ENCODE results near the gene DLEC1.

Gene DLEC1

GRCh38 chr3:38083871-38084333, 44.9 kb downstream of the DLEC1 start:
- Histone ChIP-seq H4K20me1 (ENCODE audit: insufficient read depth, low read length) (no peaks in the 10 kb centered on the region), H3K9me3 (ENCODE audit: insufficient read depth, low read length, severe bottlenecking) (peaks cover 4% of the 10 kb centered on the region), H2AFZ (ENCODE audit: low read depth, low read length) (no peak overlapping the region), H3K4me3 (ENCODE audit: low read depth in 1 of 2, low read length in 2 of 2) (no peak overlapping the region), H3K27ac (ENCODE audit: low read length) (no peak overlapping the region), H3K4me1 (ENCODE audit: insufficient read depth, low read length) (no peaks in the 10 kb centered on the region), H3K4me2 (ENCODE audit: insufficient read depth, low read length) (no peak overlapping the region), H3K9ac (ENCODE audit: low read depth, low read length) (no peak overlapping the region), H3K36me3 (ENCODE audit: insufficient read depth, low read length) (no peaks in the 10 kb centered on the region), H3K27me3 (ENCODE audit: insufficient read depth, low read length, poor library complexity) (no peaks in the 10 kb centered on the region), H3K79me2 (ENCODE audit: insufficient read depth, low read length) (no peaks in the 10 kb centered on the region)
- TF ChIP-seq, protein P1, sequence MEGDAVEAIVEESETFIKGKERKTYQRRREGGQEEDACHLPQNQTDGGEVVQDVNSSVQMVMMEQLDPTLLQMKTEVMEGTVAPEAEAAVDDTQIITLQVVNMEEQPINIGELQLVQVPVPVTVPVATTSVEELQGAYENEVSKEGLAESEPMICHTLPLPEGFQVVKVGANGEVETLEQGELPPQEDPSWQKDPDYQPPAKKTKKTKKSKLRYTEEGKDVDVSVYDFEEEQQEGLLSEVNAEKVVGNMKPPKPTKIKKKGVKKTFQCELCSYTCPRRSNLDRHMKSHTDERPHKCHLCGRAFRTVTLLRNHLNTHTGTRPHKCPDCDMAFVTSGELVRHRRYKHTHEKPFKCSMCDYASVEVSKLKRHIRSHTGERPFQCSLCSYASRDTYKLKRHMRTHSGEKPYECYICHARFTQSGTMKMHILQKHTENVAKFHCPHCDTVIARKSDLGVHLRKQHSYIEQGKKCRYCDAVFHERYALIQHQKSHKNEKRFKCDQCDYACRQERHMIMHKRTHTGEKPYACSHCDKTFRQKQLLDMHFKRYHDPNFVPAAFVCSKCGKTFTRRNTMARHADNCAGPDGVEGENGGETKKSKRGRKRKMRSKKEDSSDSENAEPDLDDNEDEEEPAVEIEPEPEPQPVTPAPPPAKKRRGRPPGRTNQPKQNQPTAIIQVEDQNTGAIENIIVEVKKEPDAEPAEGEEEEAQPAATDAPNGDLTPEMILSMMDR (IDR thresholded peaks at IDR 0.05; ENCODE audit: borderline replicate concordance, extremely low read depth, low read length, poor library complexity, severe bottlenecking) = no peak
- no peak for TF ChIP-seq EZH2 (IDR thresholded peaks at IDR 0.05; ENCODE audit: borderline replicate concordance, low read depth, low read length, severe bottlenecking)
- ATAC-seq (ENCODE audit: insufficient read depth, low read depth) = no peak
- DNase-seq = no peak

DNA sequence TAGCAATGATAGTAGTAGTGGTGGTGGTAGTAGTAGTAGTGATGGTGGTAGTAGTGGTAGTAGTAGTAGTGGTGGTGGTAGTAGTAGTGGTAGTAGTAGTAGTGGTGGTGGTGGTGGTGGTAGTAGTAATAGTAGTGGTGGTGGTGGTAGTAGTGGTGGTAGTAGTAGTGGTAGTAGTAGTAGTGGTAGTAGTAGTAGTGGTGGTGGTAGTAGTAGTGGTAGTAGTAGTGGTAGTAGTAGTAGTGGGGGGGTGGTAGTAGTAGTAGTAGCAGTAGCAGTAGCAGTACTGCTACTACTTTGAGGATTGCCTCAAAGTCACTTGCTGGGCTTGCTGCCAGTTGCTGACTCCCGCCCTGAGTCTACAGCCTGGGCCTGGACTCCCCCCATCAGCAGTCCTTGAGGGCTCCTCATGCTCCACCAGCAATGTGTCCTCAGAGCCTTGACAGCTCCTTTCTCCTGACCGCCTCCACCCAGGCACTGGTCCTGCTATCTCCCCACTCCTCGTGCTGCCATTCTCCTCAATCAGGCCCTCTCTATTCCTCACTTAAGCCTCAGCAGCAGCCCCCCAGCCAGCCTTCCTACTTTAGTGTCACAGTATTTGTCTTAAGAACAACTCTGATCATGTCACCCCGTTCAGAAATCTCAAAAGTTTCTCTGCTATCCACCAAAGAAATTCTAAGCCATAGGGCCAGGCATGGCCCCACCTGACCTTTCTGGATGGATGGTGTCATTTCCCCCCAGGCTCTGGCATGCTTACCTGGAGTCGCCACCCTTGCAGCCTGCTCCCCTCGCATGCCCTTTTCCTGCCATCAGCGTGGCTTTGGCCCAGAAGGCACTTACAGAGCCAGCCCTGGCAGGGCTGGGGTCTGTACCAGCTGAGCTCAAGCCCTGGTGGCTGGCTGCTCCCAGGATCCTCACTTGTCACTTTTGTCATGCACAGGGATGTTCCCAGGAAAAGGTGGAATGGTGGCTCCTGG, 45.6 kb downstream of the DLEC1 start:
- Histone ChIP-seq H3K4me3 (ENCODE audit: low read depth in 1 of 2, low read length in 2 of 2) (no peak overlapping the region), H3K36me3 (ENCODE audit: insufficient read depth, low read length) (no peaks in the 10 kb centered on the region), H3K79me2 (ENCODE audit: insufficient read depth, low read length) (no peaks in the 10 kb centered on the region), H3K27ac (ENCODE audit: low read length) (no peak overlapping the region), H3K9ac (ENCODE audit: low read depth, low read length) (no peak overlapping the region), H2AFZ (ENCODE audit: low read depth, low read length) (no peak overlapping the region), H3K4me2 (ENCODE audit: insufficient read depth, low read length) (no peak overlapping the region), H4K20me1 (ENCODE audit: insufficient read depth, low read length) (no peaks in the 10 kb centered on the region), H3K9me3 (ENCODE audit: insufficient read depth, low read length, severe bottlenecking) (peaks cover 4% of the 10 kb centered on the region), H3K4me1 (ENCODE audit: insufficient read depth, low read length) (no peaks in the 10 kb centered on the region), H3K27me3 (ENCODE audit: insufficient read depth, low read length, poor library complexity) (no peaks in the 10 kb centered on the region)
- DNase-seq = peak; percentile 47
- no peak for TF ChIP-seq EZH2 (IDR thresholded peaks at IDR 0.05; ENCODE audit: borderline replicate concordance, low read depth, low read length, severe bottlenecking)
- TF ChIP-seq, protein P1 (IDR thresholded peaks at IDR 0.05; ENCODE audit: borderline replicate concordance, extremely low read depth, low read length, poor library complexity, severe bottlenecking) = no peak
- peak; percentile 69 for ATAC-seq (ENCODE audit: insufficient read depth, low read depth)

DNA sequence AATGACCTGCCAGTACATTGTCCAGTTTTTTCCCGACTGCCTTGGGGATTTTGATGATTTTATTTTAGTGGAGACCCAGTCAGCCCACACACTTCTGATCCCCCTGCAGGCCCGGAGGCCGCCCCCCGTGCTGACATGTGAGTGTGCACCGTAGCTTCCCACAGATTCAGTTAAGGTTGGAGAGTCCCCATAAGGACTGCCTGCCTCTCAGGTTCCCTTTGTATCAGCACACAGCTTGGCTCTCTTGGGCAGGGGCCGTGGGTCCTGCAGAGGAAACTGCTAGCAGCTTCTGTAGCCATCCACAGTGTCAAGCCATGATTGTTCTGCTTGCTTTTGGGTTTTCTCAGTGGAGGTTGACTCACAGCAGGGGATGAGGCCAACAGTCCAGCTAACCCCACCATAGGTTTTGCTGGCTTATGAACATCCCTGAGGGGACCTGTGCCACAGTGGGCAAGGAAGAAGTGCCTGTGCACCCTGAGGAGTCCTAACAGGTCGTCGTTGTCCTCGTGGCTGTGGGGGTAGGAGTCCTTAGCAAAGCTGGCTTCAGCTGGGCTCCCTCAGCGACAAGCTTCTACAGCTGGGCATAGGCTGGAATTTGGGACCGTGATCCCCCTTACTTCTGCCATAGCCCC, 46.4 kb downstream of the DLEC1 start:
- Histone ChIP-seq H3K9me3 (ENCODE audit: insufficient read depth, low read length, severe bottlenecking) (peaks cover 4% of the 10 kb centered on the region), H2AFZ (ENCODE audit: low read depth, low read length) (no peak overlapping the region), H3K4me2 (ENCODE audit: insufficient read depth, low read length) (no peak overlapping the region), H3K9ac (ENCODE audit: low read depth, low read length) (no peak overlapping the region), H3K79me2 (ENCODE audit: insufficient read depth, low read length) (no peaks in the 10 kb centered on the region), H3K27ac (ENCODE audit: low read length) (no peak overlapping the region), H3K36me3 (ENCODE audit: insufficient read depth, low read length) (no peaks in the 10 kb centered on the region), H4K20me1 (ENCODE audit: insufficient read depth, low read length) (no peaks in the 10 kb centered on the region), H3K27me3 (ENCODE audit: insufficient read depth, low read length, poor library complexity) (no peaks in the 10 kb centered on the region), H3K4me3 (ENCODE audit: low read depth in 1 of 2, low read length in 2 of 2) (no peak overlapping the region), H3K4me1 (ENCODE audit: insufficient read depth, low read length) (no peaks in the 10 kb centered on the region)
- no peak for DNase-seq
- ATAC-seq (ENCODE audit: insufficient read depth, low read depth) = peak; percentile 40
- no peak for TF ChIP-seq EZH2 (IDR thresholded peaks at IDR 0.05; ENCODE audit: borderline replicate concordance, low read depth, low read length, severe bottlenecking)
- TF ChIP-seq, protein P1 (IDR thresholded peaks at IDR 0.05; ENCODE audit: borderline replicate concordance, extremely low read depth, low read length, poor library complexity, severe bottlenecking) = no peak
